H1 (cell line): ENCODE data around the gene RHBG. TPM values are rescaled to one million over a fixed set of nuclear protein-coding genes. Genes with fewer than 3 reads are reported as not detected.

Experiments used
- JUND ChIP-seq: IDR thresholded peaks from 2 replicates; pipeline ENCODE4 v1.6.1; 2011; ENCODE audit warnings: mild to moderate bottlenecking, improper control_type of control experiment, low read length
- MAFK ChIP-seq: IDR thresholded peaks from 2 replicates; pipeline ENCODE4 v1.6.1; 2012; ENCODE audit warnings: low read depth, mild to moderate bottlenecking, improper control_type of control experiment, low read length
- SUZ12 ChIP-seq: fragments of 200-600 bp; sonication (generic); IDR thresholded peaks from 2 replicates; pipeline ENCODE4 v1.6.1; 2012; ENCODE audit warnings: mild to moderate bottlenecking, inconsistent platforms, low read length, moderate library complexity, mixed read lengths
- TAF7 ChIP-seq: optimal IDR thresholded peaks from 2 replicates; pipeline ENCODE3; 2011; ENCODE audit warnings: low read depth, mild to moderate bottlenecking, inconsistent platforms, low read length, moderate library complexity, borderline replicate concordance
- polyA plus RNA-seq, 7 experiments: library from polyadenylated mRNA; depleted of rRNA in 3 of 7; stranded (reverse) in 5 of 7; unstranded in 2 of 7; fragments of >200 nt in 5 of 7; fragments of 200-250 nt in 2 of 7; gene quantifications; 1 replicate in 5 of 7; 2 replicates in 1 of 7; 4 replicates in 1 of 7; pipeline versions ENCODE4 v1.2.1 to v1.2.3, GENCODE V29; 2011 to 2013; ENCODE audit warnings: missing spikeins in 2 of 7, mixed read lengths in 2 of 7
- total RNA-seq: library from RNA; stranded (reverse); fragmentation: NEBNext Ultra II Directional; extraction: Animal tissue kit (Norgen Biotek cat#: 25700); gene quantifications from 2 replicates; pipeline ENCODE4 v1.2.1, GENCODE V29; 2021
- TF ChIP-seq, protein P1 (sequence below): fragments of 300-600 bp; sonication (generic); IDR thresholded peaks from 2 replicates; pipeline ENCODE4 v1.7.1; 2012; ENCODE audit warnings: low read length, moderate library complexity, mild to moderate bottlenecking, inconsistent platforms; ENCODE audit not compliant: insufficient replicate concordance

The RHBG gene
- total and polyA plus RNA-seq, 2 of the 8 experiments (the other 6 are each of a cell fraction or from before 2014, with no cell fraction given), result 2.6 to 2.7 TPM

DNA sequence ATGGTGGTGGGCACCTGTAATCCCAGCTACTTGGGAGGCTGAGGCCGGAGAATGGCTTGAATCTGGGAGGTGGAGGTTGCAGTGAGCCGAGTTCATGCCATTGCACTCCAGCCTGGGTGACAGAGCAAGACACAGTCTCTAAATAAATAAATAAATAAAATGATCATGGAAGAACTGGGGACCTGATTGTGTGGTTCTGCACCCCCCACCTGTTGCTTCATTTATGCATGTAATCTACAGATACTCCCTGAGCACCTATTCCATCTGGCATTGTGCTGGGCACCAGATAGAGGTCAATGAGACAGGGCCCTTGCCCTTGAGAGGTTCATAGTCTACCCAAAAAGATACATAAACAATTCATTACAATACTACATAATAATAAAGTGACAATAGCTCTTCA lies 11.0 kb upstream of the RHBG start (continued):
- no peak for TF ChIP-seq MAFK
- TF ChIP-seq SUZ12, result no peak
- TF ChIP-seq, protein P1, sequence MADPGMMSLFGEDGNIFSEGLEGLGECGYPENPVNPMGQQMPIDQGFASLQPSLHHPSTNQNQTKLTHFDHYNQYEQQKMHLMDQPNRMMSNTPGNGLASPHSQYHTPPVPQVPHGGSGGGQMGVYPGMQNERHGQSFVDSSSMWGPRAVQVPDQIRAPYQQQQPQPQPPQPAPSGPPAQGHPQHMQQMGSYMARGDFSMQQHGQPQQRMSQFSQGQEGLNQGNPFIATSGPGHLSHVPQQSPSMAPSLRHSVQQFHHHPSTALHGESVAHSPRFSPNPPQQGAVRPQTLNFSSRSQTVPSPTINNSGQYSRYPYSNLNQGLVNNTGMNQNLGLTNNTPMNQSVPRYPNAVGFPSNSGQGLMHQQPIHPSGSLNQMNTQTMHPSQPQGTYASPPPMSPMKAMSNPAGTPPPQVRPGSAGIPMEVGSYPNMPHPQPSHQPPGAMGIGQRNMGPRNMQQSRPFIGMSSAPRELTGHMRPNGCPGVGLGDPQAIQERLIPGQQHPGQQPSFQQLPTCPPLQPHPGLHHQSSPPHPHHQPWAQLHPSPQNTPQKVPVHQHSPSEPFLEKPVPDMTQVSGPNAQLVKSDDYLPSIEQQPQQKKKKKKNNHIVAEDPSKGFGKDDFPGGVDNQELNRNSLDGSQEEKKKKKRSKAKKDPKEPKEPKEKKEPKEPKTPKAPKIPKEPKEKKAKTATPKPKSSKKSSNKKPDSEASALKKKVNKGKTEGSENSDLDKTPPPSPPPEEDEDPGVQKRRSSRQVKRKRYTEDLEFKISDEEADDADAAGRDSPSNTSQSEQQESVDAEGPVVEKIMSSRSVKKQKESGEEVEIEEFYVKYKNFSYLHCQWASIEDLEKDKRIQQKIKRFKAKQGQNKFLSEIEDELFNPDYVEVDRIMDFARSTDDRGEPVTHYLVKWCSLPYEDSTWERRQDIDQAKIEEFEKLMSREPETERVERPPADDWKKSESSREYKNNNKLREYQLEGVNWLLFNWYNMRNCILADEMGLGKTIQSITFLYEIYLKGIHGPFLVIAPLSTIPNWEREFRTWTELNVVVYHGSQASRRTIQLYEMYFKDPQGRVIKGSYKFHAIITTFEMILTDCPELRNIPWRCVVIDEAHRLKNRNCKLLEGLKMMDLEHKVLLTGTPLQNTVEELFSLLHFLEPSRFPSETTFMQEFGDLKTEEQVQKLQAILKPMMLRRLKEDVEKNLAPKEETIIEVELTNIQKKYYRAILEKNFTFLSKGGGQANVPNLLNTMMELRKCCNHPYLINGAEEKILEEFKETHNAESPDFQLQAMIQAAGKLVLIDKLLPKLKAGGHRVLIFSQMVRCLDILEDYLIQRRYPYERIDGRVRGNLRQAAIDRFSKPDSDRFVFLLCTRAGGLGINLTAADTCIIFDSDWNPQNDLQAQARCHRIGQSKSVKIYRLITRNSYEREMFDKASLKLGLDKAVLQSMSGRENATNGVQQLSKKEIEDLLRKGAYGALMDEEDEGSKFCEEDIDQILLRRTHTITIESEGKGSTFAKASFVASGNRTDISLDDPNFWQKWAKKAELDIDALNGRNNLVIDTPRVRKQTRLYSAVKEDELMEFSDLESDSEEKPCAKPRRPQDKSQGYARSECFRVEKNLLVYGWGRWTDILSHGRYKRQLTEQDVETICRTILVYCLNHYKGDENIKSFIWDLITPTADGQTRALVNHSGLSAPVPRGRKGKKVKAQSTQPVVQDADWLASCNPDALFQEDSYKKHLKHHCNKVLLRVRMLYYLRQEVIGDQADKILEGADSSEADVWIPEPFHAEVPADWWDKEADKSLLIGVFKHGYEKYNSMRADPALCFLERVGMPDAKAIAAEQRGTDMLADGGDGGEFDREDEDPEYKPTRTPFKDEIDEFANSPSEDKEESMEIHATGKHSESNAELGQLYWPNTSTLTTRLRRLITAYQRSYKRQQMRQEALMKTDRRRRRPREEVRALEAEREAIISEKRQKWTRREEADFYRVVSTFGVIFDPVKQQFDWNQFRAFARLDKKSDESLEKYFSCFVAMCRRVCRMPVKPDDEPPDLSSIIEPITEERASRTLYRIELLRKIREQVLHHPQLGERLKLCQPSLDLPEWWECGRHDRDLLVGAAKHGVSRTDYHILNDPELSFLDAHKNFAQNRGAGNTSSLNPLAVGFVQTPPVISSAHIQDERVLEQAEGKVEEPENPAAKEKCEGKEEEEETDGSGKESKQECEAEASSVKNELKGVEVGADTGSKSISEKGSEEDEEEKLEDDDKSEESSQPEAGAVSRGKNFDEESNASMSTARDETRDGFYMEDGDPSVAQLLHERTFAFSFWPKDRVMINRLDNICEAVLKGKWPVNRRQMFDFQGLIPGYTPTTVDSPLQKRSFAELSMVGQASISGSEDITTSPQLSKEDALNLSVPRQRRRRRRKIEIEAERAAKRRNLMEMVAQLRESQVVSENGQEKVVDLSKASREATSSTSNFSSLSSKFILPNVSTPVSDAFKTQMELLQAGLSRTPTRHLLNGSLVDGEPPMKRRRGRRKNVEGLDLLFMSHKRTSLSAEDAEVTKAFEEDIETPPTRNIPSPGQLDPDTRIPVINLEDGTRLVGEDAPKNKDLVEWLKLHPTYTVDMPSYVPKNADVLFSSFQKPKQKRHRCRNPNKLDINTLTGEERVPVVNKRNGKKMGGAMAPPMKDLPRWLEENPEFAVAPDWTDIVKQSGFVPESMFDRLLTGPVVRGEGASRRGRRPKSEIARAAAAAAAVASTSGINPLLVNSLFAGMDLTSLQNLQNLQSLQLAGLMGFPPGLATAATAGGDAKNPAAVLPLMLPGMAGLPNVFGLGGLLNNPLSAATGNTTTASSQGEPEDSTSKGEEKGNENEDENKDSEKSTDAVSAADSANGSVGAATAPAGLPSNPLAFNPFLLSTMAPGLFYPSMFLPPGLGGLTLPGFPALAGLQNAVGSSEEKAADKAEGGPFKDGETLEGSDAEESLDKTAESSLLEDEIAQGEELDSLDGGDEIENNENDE, result no peak
- no peak for TF ChIP-seq JUND
- TF ChIP-seq TAF7, result no peak
- TF ChIP-seq, all 59 proteins: peak for 0
